BLaER1 (cell line): ENCODE measurements around the gene NRP2.

Source experiments
- H3K27ac ChIP-seq: shearing (Covaris generic); formaldehyde crosslinking; 2 replicates; pipeline ENCODE4 v1.8.1; 2022
- H3K27me3 ChIP-seq: shearing (Covaris generic); formaldehyde crosslinking; 2 replicates; pipeline ENCODE4 v1.8.1; 2022
- H3K36me3 ChIP-seq: shearing (Covaris generic); formaldehyde crosslinking; 2 replicates; pipeline ENCODE4 v1.8.1; 2022
- H3K4me1 ChIP-seq: shearing (Covaris generic); formaldehyde crosslinking; 2 replicates; pipeline ENCODE4 v1.8.1; 2022
- H3K4me2 ChIP-seq: shearing (Covaris generic); formaldehyde crosslinking; 2 replicates; pipeline ENCODE4 v1.8.1; 2022
- H3K4me3 ChIP-seq: shearing (Covaris generic); formaldehyde crosslinking; 2 replicates; pipeline ENCODE4 v1.8.1; 2022
- H3K9ac ChIP-seq: shearing (Covaris generic); formaldehyde crosslinking; 2 replicates; pipeline ENCODE4 v1.8.1; 2022
- H3K9me3 ChIP-seq: shearing (Covaris generic); formaldehyde crosslinking; 2 replicates; pipeline ENCODE4 v1.8.1; 2022
- H4K20me1 ChIP-seq: shearing (Covaris generic); formaldehyde crosslinking; 2 replicates; pipeline ENCODE4 v1.8.1; 2022
- Cebpa-rat ChIP-seq: shearing (Covaris generic); IDR thresholded peaks from 2 replicates; pipeline ENCODE4 v1.8.1; 2022

Gene NRP2

GRCh38 chr2:205766779-205767359, 84.6 kb downstream of the NRP2 start:
- Histone ChIP-seq H3K9me3 (no peaks in the 10 kb centered on the region), H3K27me3 (no peaks in the 10 kb centered on the region), H3K36me3 (no peaks in the 10 kb centered on the region), H3K4me1 (peaks cover 24% of the 10 kb centered on the region), H3K4me3 (no peak overlapping the region), H4K20me1 (no peaks in the 10 kb centered on the region), H3K27ac (no peak overlapping the region), H3K4me2 (no peak overlapping the region), H3K9ac (no peak overlapping the region)
- TF ChIP-seq Cebpa-rat = no peak

GRCh38 chr2:205767617-205768016, 85.3 kb downstream of the NRP2 start:
- Histone ChIP-seq H3K4me1 (peaks cover 27% of the 10 kb centered on the region), H3K9ac (no peak overlapping the region), H3K9me3 (no peaks in the 10 kb centered on the region), H4K20me1 (no peaks in the 10 kb centered on the region), H3K27me3 (no peaks in the 10 kb centered on the region), H3K4me2 (no peak overlapping the region), H3K4me3 (no peak overlapping the region), H3K27ac (no peak overlapping the region), H3K36me3 (no peaks in the 10 kb centered on the region)
- TF ChIP-seq Cebpa-rat = no peak

- Histone ChIP-seq H3K9ac (no peak overlapping the region), H3K4me3 (no peak overlapping the region), H3K36me3 (no peaks in the 10 kb centered on the region), H3K27ac (no peak overlapping the region), H3K27me3 (no peaks in the 10 kb centered on the region), H3K4me2 (no peak overlapping the region), H3K9me3 (no peaks in the 10 kb centered on the region), H4K20me1 (no peaks in the 10 kb centered on the region), H3K4me1 (peaks cover 34% of the 10 kb centered on the region)
- TF ChIP-seq Cebpa-rat = no peak
These were observed 86.0 kb downstream of the NRP2 start for GRCh38 chr2:205768341-205768740.

- Histone ChIP-seq H4K20me1 (no peaks in the 10 kb centered on the region), H3K9ac (no peak overlapping the region), H3K9me3 (no peaks in the 10 kb centered on the region), H3K4me2 (no peak overlapping the region), H3K36me3 (no peaks in the 10 kb centered on the region), H3K27me3 (no peaks in the 10 kb centered on the region), H3K27ac (no peak overlapping the region), H3K4me1 (peaks cover 40% of the 10 kb centered on the region), H3K4me3 (no peak overlapping the region)
- no peak for TF ChIP-seq Cebpa-rat
These were observed 86.7 kb downstream of the NRP2 start for GRCh38 chr2:205768815-205769494.

GRCh38 chr2:205769495-205769850, 87.2 kb downstream of the NRP2 start:
- no peak overlapping the region for H3K4me2 ChIP-seq
- no peaks in the 10 kb centered on the region for H3K9me3 ChIP-seq
- H3K36me3 ChIP-seq = no peaks in the 10 kb centered on the region
- H4K20me1 ChIP-seq = no peaks in the 10 kb centered on the region
- no peaks in the 10 kb centered on the region for H3K27me3 ChIP-seq
- peaks cover 46% of the 10 kb centered on the region for H3K4me1 ChIP-seq
- no peak overlapping the region for H3K9ac ChIP-seq
- H3K27ac ChIP-seq = no peak overlapping the region
- TF ChIP-seq Cebpa-rat = no peak
- H3K4me3 ChIP-seq = no peak overlapping the region

- Histone ChIP-seq H3K27ac (no peak overlapping the region), H3K9ac (no peak overlapping the region), H4K20me1 (no peaks in the 10 kb centered on the region), H3K4me1 (peaks cover 50% of the 10 kb centered on the region), H3K4me2 (no peak overlapping the region), H3K4me3 (no peak overlapping the region), H3K36me3 (no peaks in the 10 kb centered on the region), H3K9me3 (no peaks in the 10 kb centered on the region), H3K27me3 (no peaks in the 10 kb centered on the region)
- no peak for TF ChIP-seq Cebpa-rat
These were observed 87.6 kb downstream of the NRP2 start for GRCh38 chr2:205769879-205770278.

- H4K20me1 ChIP-seq = no peaks in the 10 kb centered on the region
- H3K36me3 ChIP-seq = no peaks in the 10 kb centered on the region
- TF ChIP-seq Cebpa-rat = no peak
- no peaks in the 10 kb centered on the region for H3K27me3 ChIP-seq
- peak overlapping the region; percentile 46 for H3K4me2 ChIP-seq
- H3K4me1 ChIP-seq = peaks cover 57% of the 10 kb centered on the region
- no peak overlapping the region for H3K4me3 ChIP-seq
- H3K9ac ChIP-seq = no peak overlapping the region
- H3K27ac ChIP-seq = no peak overlapping the region
- no peaks in the 10 kb centered on the region for H3K9me3 ChIP-seq
These were observed 88.3 kb downstream of the NRP2 start for GRCh38 chr2:205770577-205770976.

GRCh38 chr2:205771031-205771430, 88.7 kb downstream of the NRP2 start:
- H4K20me1 ChIP-seq = no peaks in the 10 kb centered on the region
- no peaks in the 10 kb centered on the region for H3K27me3 ChIP-seq
- no peak overlapping the region for H3K9ac ChIP-seq
- TF ChIP-seq Cebpa-rat = no peak
- H3K36me3 ChIP-seq = no peaks in the 10 kb centered on the region
- no peak overlapping the region for H3K4me3 ChIP-seq
- peaks cover 61% of the 10 kb centered on the region for H3K4me1 ChIP-seq
- H3K4me2 ChIP-seq = peak overlapping the region; percentile 46
- no peaks in the 10 kb centered on the region for H3K9me3 ChIP-seq
- H3K27ac ChIP-seq = no peak overlapping the region

- H3K4me1 ChIP-seq = peaks cover 63% of the 10 kb centered on the region
- H3K27ac ChIP-seq = no peak overlapping the region
- H3K27me3 ChIP-seq = no peaks in the 10 kb centered on the region
- H3K4me2 ChIP-seq = peak overlapping the region; percentile 31
- H3K9me3 ChIP-seq = no peaks in the 10 kb centered on the region
- no peaks in the 10 kb centered on the region for H3K36me3 ChIP-seq
- H3K4me3 ChIP-seq = no peak overlapping the region
- H3K9ac ChIP-seq = no peak overlapping the region
- no peaks in the 10 kb centered on the region for H4K20me1 ChIP-seq
- TF ChIP-seq Cebpa-rat = no peak
These were observed 89.4 kb downstream of the NRP2 start for GRCh38 chr2:205771666-205772065.

GRCh38 chr2:205772983-205773382, 90.7 kb downstream of the NRP2 start:
- Histone ChIP-seq H3K4me1 (peaks cover 63% of the 10 kb centered on the region), H3K4me2 (0 out of 2 replicates have a peak overlapping the region, but pooled peaks have one; percentile 20), H4K20me1 (no peaks in the 10 kb centered on the region), H3K9ac (no peak overlapping the region), H3K9me3 (no peaks in the 10 kb centered on the region), H3K36me3 (no peaks in the 10 kb centered on the region), H3K4me3 (no peak overlapping the region), H3K27me3 (no peaks in the 10 kb centered on the region), H3K27ac (no peak overlapping the region)
- TF ChIP-seq Cebpa-rat = no peak
